Measurements from ENCODE around the gene MTHFD1L. TPM values are rescaled to one million over a fixed set of nuclear protein-coding genes. Genes with fewer than 3 reads are reported as not detected.
A peak's percentile ranks its signal among the peaks of the same experiment; 100 is the strongest.

The MTHFD1L gene
- total RNA-seq, 4 donors from 2014 or later: 2.5 to 7.1 (median 4.2) TPM

DNA sequence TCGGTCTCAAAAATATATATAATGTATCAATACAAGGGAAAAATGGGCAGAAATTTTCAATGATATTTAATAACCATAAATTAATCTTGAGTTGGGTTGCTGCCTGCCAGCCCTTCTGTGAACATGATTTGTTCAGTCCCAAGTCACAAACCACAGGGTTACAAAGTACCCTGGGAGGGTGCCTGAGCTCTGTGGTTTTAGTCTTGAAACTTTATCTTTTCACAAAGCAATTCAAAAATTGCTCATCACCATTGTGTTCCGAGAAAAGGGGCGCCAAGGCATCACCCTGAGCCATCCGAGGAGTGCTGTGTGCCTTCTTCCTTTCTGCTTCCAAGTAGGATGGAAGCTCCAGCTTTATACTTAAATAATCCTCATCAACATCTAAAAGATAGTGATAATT, 232.7 kb downstream of the MTHFD1L start:
- no peak for TF ChIP-seq EP300 (IDR thresholded peaks at IDR 0.05)
- TF ChIP-seq, protein P1, sequence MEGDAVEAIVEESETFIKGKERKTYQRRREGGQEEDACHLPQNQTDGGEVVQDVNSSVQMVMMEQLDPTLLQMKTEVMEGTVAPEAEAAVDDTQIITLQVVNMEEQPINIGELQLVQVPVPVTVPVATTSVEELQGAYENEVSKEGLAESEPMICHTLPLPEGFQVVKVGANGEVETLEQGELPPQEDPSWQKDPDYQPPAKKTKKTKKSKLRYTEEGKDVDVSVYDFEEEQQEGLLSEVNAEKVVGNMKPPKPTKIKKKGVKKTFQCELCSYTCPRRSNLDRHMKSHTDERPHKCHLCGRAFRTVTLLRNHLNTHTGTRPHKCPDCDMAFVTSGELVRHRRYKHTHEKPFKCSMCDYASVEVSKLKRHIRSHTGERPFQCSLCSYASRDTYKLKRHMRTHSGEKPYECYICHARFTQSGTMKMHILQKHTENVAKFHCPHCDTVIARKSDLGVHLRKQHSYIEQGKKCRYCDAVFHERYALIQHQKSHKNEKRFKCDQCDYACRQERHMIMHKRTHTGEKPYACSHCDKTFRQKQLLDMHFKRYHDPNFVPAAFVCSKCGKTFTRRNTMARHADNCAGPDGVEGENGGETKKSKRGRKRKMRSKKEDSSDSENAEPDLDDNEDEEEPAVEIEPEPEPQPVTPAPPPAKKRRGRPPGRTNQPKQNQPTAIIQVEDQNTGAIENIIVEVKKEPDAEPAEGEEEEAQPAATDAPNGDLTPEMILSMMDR (IDR thresholded peaks at IDR 0.05): no peak
- TF ChIP-seq POLR2AphosphoS5 (IDR thresholded peaks at IDR 0.05): no peak
- no peak for TF ChIP-seq POLR2A (IDR thresholded peaks at IDR 0.05; ENCODE audit: low read depth)
- WGBS: 96% methylated on average over 4 of the region's 4 CpGs

DNA sequence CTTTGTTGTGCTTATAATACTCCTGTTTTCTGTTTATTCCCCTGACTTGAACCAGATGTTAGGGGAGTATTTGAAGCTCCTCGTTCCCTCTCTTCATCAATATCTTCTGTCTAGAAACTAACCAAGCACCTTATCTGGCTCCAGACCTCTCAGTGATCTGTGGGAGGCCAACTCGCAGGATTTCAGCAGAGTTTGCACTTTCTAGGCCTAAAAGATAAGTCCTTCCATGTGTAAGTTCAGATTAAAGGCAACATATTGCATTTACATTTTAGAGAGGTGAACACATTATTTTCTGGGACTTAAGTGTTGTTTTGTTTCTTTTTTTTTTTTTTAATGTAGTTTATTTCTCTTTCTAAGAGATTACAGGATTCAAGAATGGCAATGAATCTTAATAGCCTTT, 234.8 kb downstream of the MTHFD1L start:
- TF ChIP-seq, protein P1 (IDR thresholded peaks at IDR 0.05): no peak
- TF ChIP-seq POLR2A (IDR thresholded peaks at IDR 0.05; ENCODE audit: low read depth): no peak
- no peak for TF ChIP-seq EP300 (IDR thresholded peaks at IDR 0.05)
- no peak for TF ChIP-seq POLR2AphosphoS5 (IDR thresholded peaks at IDR 0.05)
- Histone ChIP-seq H3K36me3 (no peaks in the 10 kb centered on the region), H3K27ac (replicated peaks in 1 of 4) (no peak overlapping the region), H3K4me1 (peaks cover 5 to 18% (median 17%) of the 10 kb centered on the region in 4 donors), H3K27me3 (no peaks in the 10 kb centered on the region), H3K9me3 (no peaks in the 10 kb centered on the region), H3K4me3 (no peak overlapping the region)
- 95% methylated on average over 2 of the region's 2 CpGs for WGBS
- no peak for DNase-seq (ENCODE audit: extremely low spot score)
- intact Hi-C loops (cut with DNase I): no loop called here

More for the DNA sequence above, 232.7 kb downstream of the MTHFD1L start:
- H3K9me3 ChIP-seq: no peaks in the 10 kb centered on the region
- H3K27me3 ChIP-seq: no peaks in the 10 kb centered on the region
- no peak overlapping the region for H3K4me3 ChIP-seq
- intact Hi-C loops (cut with DNase I): no loop called here
- H3K27ac ChIP-seq (replicated peaks in 1 of 4): no peak overlapping the region
- peaks cover 0 to 7% (median 2%) of the 10 kb centered on the region in 4 donors for H3K36me3 ChIP-seq
- no peak for DNase-seq (ENCODE audit: extremely low spot score)
- H3K4me1 ChIP-seq: peaks cover 5 to 18% (median 17%) of the 10 kb centered on the region in 4 donors

DNA sequence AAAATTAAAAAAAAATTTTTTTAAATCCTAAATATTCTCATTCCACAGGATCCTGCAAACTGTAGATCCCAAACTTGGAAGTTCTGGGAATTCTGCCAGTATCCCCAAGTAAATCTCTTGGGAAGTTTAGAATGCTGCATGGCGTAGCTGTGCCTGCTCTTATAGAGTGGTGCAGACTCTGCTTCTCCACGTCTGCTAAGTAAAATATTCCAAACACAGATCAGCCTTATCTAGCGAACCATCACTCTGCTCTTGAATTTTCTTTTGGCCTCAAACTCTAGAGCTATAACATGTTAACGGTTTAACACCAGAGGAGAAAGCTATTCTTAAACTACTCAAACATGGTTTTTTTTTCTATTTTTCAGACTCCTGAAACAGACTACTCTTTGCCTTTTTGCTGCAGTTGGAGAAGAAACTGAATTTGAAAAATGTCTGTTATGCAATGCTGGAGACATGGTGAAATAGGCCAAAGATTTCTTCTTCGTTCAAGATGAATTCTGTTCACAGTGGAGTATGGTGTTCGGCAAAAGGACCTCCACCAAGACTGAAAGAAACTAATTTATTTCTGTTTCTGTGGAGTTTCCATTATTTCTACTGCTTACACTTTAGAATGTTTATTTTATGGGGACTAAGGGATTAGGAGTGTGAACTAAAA, 235.8 kb downstream of the MTHFD1L start:
- peaks cover 5 to 18% (median 17%) of the 10 kb centered on the region in 4 donors for H3K4me1 ChIP-seq
- peak overlapping the region; percentile 20 to 70 (median 56) for H3K27ac ChIP-seq (replicated peaks in 1 of 4)
- H3K4me3 ChIP-seq: no peak overlapping the region
- no peaks in the 10 kb centered on the region for H3K27me3 ChIP-seq
- 37% methylated on average over 6 of the region's 6 CpGs for WGBS
- no peak for DNase-seq (ENCODE audit: extremely low spot score)
- no peaks in the 10 kb centered on the region for H3K36me3 ChIP-seq
- intact Hi-C loops (cut with DNase I): no loop called here
- TF ChIP-seq POLR2AphosphoS5 (IDR thresholded peaks at IDR 0.05) (no peak), POLR2A (IDR thresholded peaks at IDR 0.05; ENCODE audit: low read depth) (no peak), EP300 (IDR thresholded peaks at IDR 0.05) (no peak)
- TF ChIP-seq, protein P1 (IDR thresholded peaks at IDR 0.05): no peak
- H3K9me3 ChIP-seq: no peaks in the 10 kb centered on the region

DNA sequence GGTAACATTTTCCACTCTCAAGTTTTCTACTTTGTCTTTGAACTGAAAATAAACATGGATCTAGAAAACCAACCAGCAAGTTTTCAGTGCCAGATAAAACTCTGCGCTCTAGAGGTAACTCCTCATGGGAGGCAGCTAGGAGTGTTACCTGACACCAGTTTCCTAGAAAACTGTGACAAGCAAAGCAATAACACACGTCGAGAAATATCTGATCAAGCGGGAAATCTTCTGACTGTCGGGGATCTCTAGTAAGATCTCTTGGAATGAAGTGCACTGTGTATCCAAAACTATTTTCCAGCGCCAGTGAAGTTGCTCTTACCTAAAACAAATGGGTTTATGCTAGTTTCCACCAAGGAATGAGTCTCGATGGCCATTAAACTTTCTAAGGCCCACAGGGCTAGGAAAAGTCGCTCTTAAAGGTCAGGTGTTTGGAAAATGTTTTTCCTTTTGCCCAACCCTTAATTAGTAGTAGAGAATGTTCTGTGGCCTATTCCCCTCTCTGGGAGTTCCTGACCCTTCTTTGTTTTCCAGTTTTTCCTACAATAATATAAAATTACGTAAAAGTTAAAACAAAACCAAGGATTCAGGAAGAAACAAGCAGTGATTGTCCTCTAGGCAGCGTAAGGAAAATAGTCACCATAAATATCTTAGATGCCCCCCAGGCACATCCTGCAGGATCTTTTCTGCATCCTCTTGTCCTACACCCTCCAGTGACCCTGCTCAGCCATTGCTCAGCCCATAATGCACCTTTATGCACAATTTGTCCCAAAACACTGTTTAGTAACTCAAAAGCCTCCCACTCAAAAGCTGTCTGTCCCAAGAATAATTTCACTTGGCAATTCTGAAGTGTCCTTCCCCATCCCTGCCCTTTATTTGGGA, 236.6 kb downstream of the MTHFD1L start:
- DNase-seq (ENCODE audit: extremely low spot score): no peak
- H3K4me3 ChIP-seq: no peak overlapping the region
- H3K27me3 ChIP-seq: no peaks in the 10 kb centered on the region
- 68% methylated on average over 10 of the region's 10 CpGs for WGBS
- peak overlapping the region; percentile 20 to 70 (median 56) for H3K27ac ChIP-seq (replicated peaks in 1 of 4)
- peaks cover 5 to 18% (median 17%) of the 10 kb centered on the region in 4 donors for H3K4me1 ChIP-seq
- H3K9me3 ChIP-seq: no peaks in the 10 kb centered on the region
- H3K36me3 ChIP-seq: no peaks in the 10 kb centered on the region
- TF ChIP-seq POLR2A (IDR thresholded peaks at IDR 0.05; ENCODE audit: low read depth) (no peak), EP300 (IDR thresholded peaks at IDR 0.05) (no peak), POLR2AphosphoS5 (IDR thresholded peaks at IDR 0.05) (no peak)
- TF ChIP-seq, protein P1 (IDR thresholded peaks at IDR 0.05): no peak
- intact Hi-C loops (cut with DNase I): no loop called here
